ENCODE measurements around the gene HERPUD2. TPM values are rescaled to one million over a fixed set of nuclear protein-coding genes. Genes with fewer than 3 reads are reported as not detected.

Gene HERPUD2
- total RNA-seq, 1 donor from 2014 or later: 28.3 TPM

DNA sequence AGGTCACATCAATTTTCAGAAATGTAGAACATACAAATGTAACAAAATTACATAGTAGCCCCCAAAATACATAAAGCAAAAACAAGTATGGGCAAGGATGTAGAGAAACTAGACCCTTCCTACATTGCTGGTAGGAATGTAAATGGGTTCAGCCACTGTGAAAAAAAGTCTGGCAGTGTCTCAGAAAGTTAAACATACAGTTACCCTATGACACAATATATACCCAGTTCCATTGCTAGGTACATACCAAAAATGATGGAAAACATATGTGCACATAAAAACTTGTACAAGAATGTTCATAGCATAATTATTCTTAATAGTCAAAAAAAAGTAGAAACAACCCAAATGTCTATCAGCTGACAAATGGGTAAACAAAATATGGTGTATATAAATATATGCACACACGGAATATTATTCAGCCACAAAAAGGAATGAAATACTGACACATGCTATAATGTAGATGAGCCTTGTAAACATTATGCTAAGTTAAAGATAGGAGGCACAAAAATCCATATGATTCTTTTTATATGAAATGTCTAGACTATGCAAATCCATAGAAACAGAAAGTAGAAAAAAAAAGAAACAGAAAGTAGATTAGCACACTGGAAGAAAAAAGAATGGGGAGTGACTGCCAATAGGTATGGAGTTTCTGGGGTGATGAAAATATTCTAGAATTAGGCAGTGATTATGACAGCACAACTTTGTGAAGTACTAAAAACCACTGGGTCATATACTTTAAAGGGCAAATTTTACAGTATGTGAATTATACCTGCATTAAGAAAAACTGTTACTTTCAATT lies 13.5 kb downstream of the HERPUD2 start:
- H3K4me3 Mint-ChIP-seq (ENCODE audit: unreplicated experiment): no peak overlapping the region
- no peak for DNase-seq (ENCODE audit: low spot score)

DNA sequence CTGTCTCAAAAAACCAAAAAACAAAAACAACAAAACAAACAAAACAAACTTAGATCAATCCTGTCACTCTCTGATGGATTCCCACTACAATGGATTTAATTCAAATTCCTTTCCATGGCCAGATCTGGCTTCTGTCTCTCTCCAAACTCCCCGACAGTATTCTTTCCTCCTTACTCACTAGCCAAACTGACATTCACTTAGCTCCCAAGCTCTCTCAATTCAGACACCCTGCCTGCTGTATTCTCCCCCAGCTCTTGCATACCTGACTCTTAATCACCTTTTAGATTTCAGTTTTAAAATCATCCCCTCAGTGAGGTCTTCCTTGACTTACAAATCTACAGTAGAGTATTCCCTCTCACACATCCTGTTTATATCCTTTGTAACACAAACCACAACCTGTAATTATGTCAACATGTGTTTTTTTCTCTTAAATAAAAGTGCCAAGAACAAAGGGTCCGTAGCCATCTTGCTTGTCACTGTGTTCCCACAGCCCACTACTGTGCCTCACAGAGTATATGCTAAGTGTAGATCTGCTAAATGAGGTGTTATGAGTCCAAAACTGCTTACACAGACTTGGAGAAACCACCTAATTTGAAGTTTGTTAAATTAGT lies 14.4 kb downstream of the HERPUD2 start:
- Mint-ChIP-seq H3K9me3 (ENCODE audit: low read depth) (peaks cover 6% of the 10 kb centered on the region), H3K4me3 (ENCODE audit: unreplicated experiment) (no peak overlapping the region), H3K27ac (ENCODE audit: unreplicated experiment) (no peak overlapping the region), H3K36me3 (ENCODE audit: low read depth) (peaks cover 7% of the 10 kb centered on the region), H3K4me1 (ENCODE audit: low read depth) (peaks cover 35% of the 10 kb centered on the region), H3K27me3 (ENCODE audit: low read depth) (no peaks in the 10 kb centered on the region)
- no peak for DNase-seq (ENCODE audit: low spot score)
- TF ChIP-seq, protein P1, sequence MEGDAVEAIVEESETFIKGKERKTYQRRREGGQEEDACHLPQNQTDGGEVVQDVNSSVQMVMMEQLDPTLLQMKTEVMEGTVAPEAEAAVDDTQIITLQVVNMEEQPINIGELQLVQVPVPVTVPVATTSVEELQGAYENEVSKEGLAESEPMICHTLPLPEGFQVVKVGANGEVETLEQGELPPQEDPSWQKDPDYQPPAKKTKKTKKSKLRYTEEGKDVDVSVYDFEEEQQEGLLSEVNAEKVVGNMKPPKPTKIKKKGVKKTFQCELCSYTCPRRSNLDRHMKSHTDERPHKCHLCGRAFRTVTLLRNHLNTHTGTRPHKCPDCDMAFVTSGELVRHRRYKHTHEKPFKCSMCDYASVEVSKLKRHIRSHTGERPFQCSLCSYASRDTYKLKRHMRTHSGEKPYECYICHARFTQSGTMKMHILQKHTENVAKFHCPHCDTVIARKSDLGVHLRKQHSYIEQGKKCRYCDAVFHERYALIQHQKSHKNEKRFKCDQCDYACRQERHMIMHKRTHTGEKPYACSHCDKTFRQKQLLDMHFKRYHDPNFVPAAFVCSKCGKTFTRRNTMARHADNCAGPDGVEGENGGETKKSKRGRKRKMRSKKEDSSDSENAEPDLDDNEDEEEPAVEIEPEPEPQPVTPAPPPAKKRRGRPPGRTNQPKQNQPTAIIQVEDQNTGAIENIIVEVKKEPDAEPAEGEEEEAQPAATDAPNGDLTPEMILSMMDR (IDR thresholded peaks at IDR 0.05): no peak

More for the DNA sequence above, 13.5 kb downstream of the HERPUD2 start:
- TF ChIP-seq, protein P1 (IDR thresholded peaks at IDR 0.05): no peak
- peaks cover 6% of the 10 kb centered on the region for H3K9me3 Mint-ChIP-seq (ENCODE audit: low read depth)
- H3K36me3 Mint-ChIP-seq (ENCODE audit: low read depth): peaks cover 7% of the 10 kb centered on the region
- no peaks in the 10 kb centered on the region for H3K27me3 Mint-ChIP-seq (ENCODE audit: low read depth)
- peaks cover 28% of the 10 kb centered on the region for H3K4me1 Mint-ChIP-seq (ENCODE audit: low read depth)
- H3K27ac Mint-ChIP-seq (ENCODE audit: unreplicated experiment): no peak overlapping the region

DNA sequence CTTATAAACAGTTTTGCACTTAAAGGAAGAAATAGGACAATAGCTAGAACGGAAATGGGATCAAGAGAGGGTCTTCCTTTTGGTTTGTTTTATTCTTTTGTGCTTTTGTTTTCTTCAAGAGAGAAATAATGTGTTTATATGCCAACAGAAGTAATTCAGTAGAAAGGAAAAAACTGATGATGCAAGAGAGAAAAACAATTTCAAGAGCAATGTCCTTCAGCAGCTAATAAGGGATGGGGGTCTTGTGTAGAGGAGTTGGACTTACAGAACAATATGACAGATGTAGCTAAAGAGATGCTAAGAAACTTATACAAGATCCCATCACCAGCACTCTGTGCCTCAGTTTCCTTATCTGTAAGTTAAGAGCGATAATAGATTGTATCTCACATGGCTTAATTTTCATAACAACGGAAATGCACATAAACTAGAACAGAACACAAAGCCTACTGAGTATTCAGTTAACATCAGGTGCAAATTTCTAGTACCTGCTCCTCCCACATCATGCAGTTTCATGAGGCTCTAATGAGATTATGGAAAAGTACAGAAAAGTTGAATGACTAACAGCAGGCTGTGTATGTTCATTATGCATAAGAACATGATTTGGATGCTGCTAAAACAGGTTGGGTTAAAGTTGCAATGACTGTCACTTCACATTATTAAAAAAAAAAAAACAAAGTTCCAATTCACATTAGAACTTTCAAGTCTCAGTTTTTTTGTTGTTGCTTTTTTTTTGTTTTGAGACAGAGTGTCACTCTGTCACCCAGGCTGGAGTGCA lies 17.2 kb downstream of the HERPUD2 start:
- Mint-ChIP-seq H3K36me3 (ENCODE audit: low read depth) (peaks cover 4% of the 10 kb centered on the region), H3K9me3 (ENCODE audit: low read depth) (peaks cover 4% of the 10 kb centered on the region), H3K27me3 (ENCODE audit: low read depth) (no peaks in the 10 kb centered on the region), H3K4me3 (ENCODE audit: unreplicated experiment) (no peak overlapping the region), H3K27ac (ENCODE audit: unreplicated experiment) (no peak overlapping the region), H3K4me1 (ENCODE audit: low read depth) (peaks cover 35% of the 10 kb centered on the region)
- DNase-seq (ENCODE audit: low spot score): no peak
- TF ChIP-seq, protein P1 (IDR thresholded peaks at IDR 0.05): no peak

DNA sequence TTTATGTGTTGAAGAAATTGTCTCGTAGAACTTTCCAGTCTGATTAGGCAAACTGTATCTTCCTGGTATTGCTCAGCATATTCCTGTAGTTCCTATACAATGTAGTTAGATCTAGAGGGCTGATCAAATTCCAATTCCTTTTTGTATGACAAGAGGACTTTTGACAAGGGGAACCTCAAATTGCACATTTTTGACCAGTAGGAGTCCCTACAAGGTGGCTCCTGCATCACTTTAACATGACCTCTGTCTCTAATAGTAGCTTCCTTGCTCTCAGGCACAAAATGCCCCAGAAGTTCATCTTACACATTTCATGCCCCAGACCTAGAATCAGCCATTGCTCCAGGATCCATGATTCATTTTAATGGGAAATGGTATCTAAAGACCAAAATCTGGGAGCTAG lies 18.7 kb downstream of the HERPUD2 start:
- TF ChIP-seq, protein P1 (IDR thresholded peaks at IDR 0.05): no peak
- DNase-seq (ENCODE audit: low spot score): no peak
- H3K36me3 Mint-ChIP-seq (ENCODE audit: low read depth): peaks cover 1% of the 10 kb centered on the region
- peaks cover 34% of the 10 kb centered on the region for H3K4me1 Mint-ChIP-seq (ENCODE audit: low read depth)
- no peak overlapping the region for H3K4me3 Mint-ChIP-seq (ENCODE audit: unreplicated experiment)
- no peaks in the 10 kb centered on the region for H3K27me3 Mint-ChIP-seq (ENCODE audit: low read depth)
- no peaks in the 10 kb centered on the region for H3K9me3 Mint-ChIP-seq (ENCODE audit: low read depth)
- H3K27ac Mint-ChIP-seq (ENCODE audit: unreplicated experiment): no peak overlapping the region

Data from chondrocyte (in vitro differentiated cells).